Measurements from ENCODE around the gene ATP1B3.
"Not testable (repeated sequence)": the region's sequence is repeated elsewhere in the genome, so short reads cannot be mapped to it uniquely, and the experiment has no call there.

ATP1B3 gene

GRCh38 chr3:141887051-141887450 lies 10.6 kb downstream of the ATP1B3 start:
- FAIRE-seq (no peak), DNase-seq (ENCODE audit: insufficient read length, low spot score) (no peak)
- TF ChIP-seq, protein P1, sequence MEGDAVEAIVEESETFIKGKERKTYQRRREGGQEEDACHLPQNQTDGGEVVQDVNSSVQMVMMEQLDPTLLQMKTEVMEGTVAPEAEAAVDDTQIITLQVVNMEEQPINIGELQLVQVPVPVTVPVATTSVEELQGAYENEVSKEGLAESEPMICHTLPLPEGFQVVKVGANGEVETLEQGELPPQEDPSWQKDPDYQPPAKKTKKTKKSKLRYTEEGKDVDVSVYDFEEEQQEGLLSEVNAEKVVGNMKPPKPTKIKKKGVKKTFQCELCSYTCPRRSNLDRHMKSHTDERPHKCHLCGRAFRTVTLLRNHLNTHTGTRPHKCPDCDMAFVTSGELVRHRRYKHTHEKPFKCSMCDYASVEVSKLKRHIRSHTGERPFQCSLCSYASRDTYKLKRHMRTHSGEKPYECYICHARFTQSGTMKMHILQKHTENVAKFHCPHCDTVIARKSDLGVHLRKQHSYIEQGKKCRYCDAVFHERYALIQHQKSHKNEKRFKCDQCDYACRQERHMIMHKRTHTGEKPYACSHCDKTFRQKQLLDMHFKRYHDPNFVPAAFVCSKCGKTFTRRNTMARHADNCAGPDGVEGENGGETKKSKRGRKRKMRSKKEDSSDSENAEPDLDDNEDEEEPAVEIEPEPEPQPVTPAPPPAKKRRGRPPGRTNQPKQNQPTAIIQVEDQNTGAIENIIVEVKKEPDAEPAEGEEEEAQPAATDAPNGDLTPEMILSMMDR (IDR thresholded peaks at IDR 0.05; ENCODE audit: insufficient read depth, missing control alignments), result no peak

DNA sequence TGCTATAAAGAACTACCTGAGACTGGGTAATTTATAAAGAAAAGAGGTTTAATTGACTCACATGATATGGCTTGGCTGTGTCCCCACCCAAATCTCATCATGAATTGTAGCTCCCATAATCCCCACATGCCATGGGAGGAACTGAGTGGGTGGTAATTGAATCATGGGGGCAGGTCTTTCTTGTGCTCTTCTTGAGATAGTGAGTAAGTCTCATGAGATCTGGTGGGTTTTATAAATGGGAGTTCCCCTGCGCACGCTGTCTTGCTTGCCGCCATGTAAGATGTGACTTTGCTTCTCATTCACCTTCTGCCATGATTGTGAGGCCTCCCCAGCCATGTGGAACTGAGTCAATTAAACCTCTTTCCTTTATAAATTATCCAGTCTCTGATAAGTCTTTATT lies 12.1 kb downstream of the ATP1B3 start:
- not testable (repeated sequence) for DNase-seq (ENCODE audit: insufficient read length, low spot score); FAIRE-seq

DNA sequence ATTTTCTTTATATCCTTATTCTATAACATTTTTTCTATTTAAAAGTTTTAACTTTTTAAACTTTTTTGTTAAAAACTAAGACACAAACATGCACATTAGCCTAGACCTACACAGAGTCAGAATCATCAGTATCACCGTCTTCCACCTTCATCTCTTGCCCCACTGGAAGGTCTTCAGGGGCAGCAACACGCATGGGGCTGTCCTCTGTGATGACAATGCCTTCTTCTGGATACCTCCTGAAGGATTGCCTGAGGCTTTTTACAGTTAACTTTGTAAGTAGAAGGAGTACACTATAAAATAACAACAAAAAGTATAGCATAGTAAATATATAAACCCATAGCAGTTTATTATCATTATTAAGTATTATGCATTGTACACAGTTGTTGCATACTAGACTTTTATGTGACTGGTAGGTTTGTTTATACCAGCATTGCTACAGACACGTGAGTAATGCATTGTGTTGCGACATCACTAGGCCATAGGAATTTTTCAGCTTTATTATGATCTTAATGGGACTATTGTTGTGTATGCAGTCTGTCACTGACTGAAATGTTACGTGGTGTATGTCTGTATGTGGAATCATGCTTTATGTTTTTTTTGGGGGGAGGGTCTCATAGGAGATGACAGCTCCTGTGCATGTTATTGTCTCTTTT lies 18.2 kb downstream of the ATP1B3 start:
- TF ChIP-seq, protein P1 (IDR thresholded peaks at IDR 0.05; ENCODE audit: insufficient read depth, missing control alignments), result no peak
- no peak for DNase-seq (ENCODE audit: insufficient read length, low spot score)
- no peak for FAIRE-seq

- TF ChIP-seq, protein P1 (IDR thresholded peaks at IDR 0.05; ENCODE audit: insufficient read depth, missing control alignments), result no peak
- no peak for FAIRE-seq
- no peak for DNase-seq (ENCODE audit: insufficient read length, low spot score)
These were observed 19.3 kb downstream of the ATP1B3 start for GRCh38 chr3:141895731-141896130.

- no peak for FAIRE-seq
- TF ChIP-seq, protein P1 (IDR thresholded peaks at IDR 0.05; ENCODE audit: insufficient read depth, missing control alignments), result no peak
- DNase-seq (ENCODE audit: insufficient read length, low spot score), result no peak
These were observed 22.5 kb downstream of the ATP1B3 start for GRCh38 chr3:141898908-141899307.

- no peak for DNase-seq (ENCODE audit: insufficient read length, low spot score)
- TF ChIP-seq, protein P1 (IDR thresholded peaks at IDR 0.05; ENCODE audit: insufficient read depth, missing control alignments), result no peak
- FAIRE-seq, result no peak
These were observed 23.9 kb downstream of the ATP1B3 start for GRCh38 chr3:141900343-141900742.

GRCh38 chr3:141901914-141902313 lies 25.5 kb downstream of the ATP1B3 start:
- DNase-seq (ENCODE audit: insufficient read length, low spot score) (no peak), FAIRE-seq (no peak)
- TF ChIP-seq, protein P1 (IDR thresholded peaks at IDR 0.05; ENCODE audit: insufficient read depth, missing control alignments), result no peak

- DNase-seq (ENCODE audit: insufficient read length, low spot score) (no peak), FAIRE-seq (no peak)
- TF ChIP-seq, protein P1 (IDR thresholded peaks at IDR 0.05; ENCODE audit: insufficient read depth, missing control alignments), result no peak
These were observed 27.8 kb downstream of the ATP1B3 start for GRCh38 chr3:141904203-141904602.
